H9 (cell line): ENCODE data around the gene BLOC1S5. TPM values are rescaled to one million over a fixed set of nuclear protein-coding genes. Genes with fewer than 3 reads are reported as not detected.

ENCODE experiments used
- DNase-seq: peaks from one replicate; pipeline ENCODE4 v3.0.0-alpha.2; 2017
- H2AFZ ChIP-seq: one replicate; pipeline ENCODE4 v1.6.1; 2013; ENCODE audit warnings: mild to moderate bottlenecking, low read length, control low read depth, moderate library complexity
- H2AK5ac ChIP-seq: 2 replicates; pipeline ENCODE4 v1.6.1; 2013; ENCODE audit warnings: low read length, control low read depth, mixed read lengths; ENCODE audit not compliant: insufficient read length
- H2BK120ac ChIP-seq: one replicate; pipeline ENCODE4 v1.6.1; 2013; ENCODE audit warnings: low read depth, mild to moderate bottlenecking, low read length, control low read depth, inconsistent platforms; ENCODE audit not compliant: poor library complexity, severe bottlenecking
- H2BK12ac ChIP-seq: 2 replicates; pipeline ENCODE4 v1.6.1; 2013; ENCODE audit warnings: low read length, control low read depth, mixed read lengths, low read depth; ENCODE audit not compliant: insufficient read length
- H2BK15ac ChIP-seq: 2 replicates; pipeline ENCODE4 v1.6.1; 2013; ENCODE audit warnings: low read depth, low read length, control low read depth
- H2BK20ac ChIP-seq: one replicate; pipeline ENCODE4 v1.6.1; 2013; ENCODE audit warnings: low read depth, mild to moderate bottlenecking, low read length, control low read depth, inconsistent platforms; ENCODE audit not compliant: poor library complexity, severe bottlenecking
- H2BK5ac ChIP-seq: 2 replicates; pipeline ENCODE4 v1.6.1; 2013; ENCODE audit warnings: low read length, control low read depth, mixed read lengths; ENCODE audit not compliant: insufficient read length
- H3K14ac ChIP-seq: 2 replicates; pipeline ENCODE4 v1.6.1; 2013; ENCODE audit warnings: low read length, control low read depth; ENCODE audit not compliant: insufficient read depth
- H3K18ac ChIP-seq: 2 replicates; pipeline ENCODE4 v1.6.1; 2013; ENCODE audit warnings: low read depth, mild to moderate bottlenecking, mixed read lengths, low read length, control low read depth; ENCODE audit not compliant: insufficient read length
- H3K23ac ChIP-seq: 2 replicates; pipeline ENCODE4 v1.6.1; 2013; ENCODE audit warnings: low read length, control low read depth, mixed read lengths, low read depth; ENCODE audit not compliant: insufficient read length
- H3K23me2 ChIP-seq: 2 replicates; pipeline ENCODE4 v1.6.1; 2013; ENCODE audit warnings: low read depth, mild to moderate bottlenecking, mixed read lengths, low read length, control low read depth; ENCODE audit not compliant: insufficient read length, poor library complexity, severe bottlenecking
- H3K27ac ChIP-seq: 2 replicates; pipeline ENCODE4 v1.5.1; 2013; ENCODE audit warnings: low read length, control low read depth, mixed read lengths, low read depth; ENCODE audit not compliant: insufficient read length
- H3K27me3 ChIP-seq: 2 replicates; pipeline ENCODE4 v1.6.1; 2013; ENCODE audit warnings: low read length, control low read depth, inconsistent platforms; ENCODE audit not compliant: insufficient read depth
- H3K4ac ChIP-seq: 2 replicates; pipeline ENCODE4 v1.6.1; 2013; ENCODE audit warnings: low read depth, mild to moderate bottlenecking, control low read depth, inconsistent platforms, low read length, moderate library complexity
- H3K4me1 ChIP-seq: 2 replicates; pipeline ENCODE4 v1.6.1; 2013; ENCODE audit warnings: low read length, control low read depth, inconsistent platforms; ENCODE audit not compliant: insufficient read depth
- H3K4me2 ChIP-seq: 2 replicates; pipeline ENCODE4 v1.6.1; 2013; ENCODE audit warnings: low read length, control low read depth, mixed read lengths; ENCODE audit not compliant: insufficient read length, insufficient read depth
- H3K56ac ChIP-seq: 2 replicates; pipeline ENCODE4 v1.6.1; 2013; ENCODE audit warnings: low read depth, mild to moderate bottlenecking, mixed read lengths, low read length, control low read depth; ENCODE audit not compliant: insufficient read length
- H3K79me1 ChIP-seq: 2 replicates; pipeline ENCODE4 v1.6.1; 2013; ENCODE audit warnings: low read depth, mild to moderate bottlenecking, moderate library complexity, low read length, control low read depth, inconsistent platforms; ENCODE audit not compliant: insufficient read depth, poor library complexity, severe bottlenecking
- H3K79me2 ChIP-seq: 2 replicates; pipeline ENCODE4 v1.6.1; 2013; ENCODE audit warnings: low read length, control low read depth, inconsistent platforms; ENCODE audit not compliant: insufficient read depth
- H3K9ac ChIP-seq: 2 replicates; pipeline ENCODE4 v1.6.1; 2013; ENCODE audit warnings: low read length, control low read depth, mixed read lengths; ENCODE audit not compliant: insufficient read length; ENCODE audit errors: extremely low read depth
- H3K9me3 ChIP-seq: one replicate; pipeline ENCODE4 v1.6.1; 2013; ENCODE audit warnings: low read depth, low read length, inconsistent platforms; ENCODE audit not compliant: control insufficient read depth
- H3T11ph ChIP-seq: one replicate; pipeline ENCODE4 v1.6.1; 2013; ENCODE audit warnings: mild to moderate bottlenecking, low read length, control low read depth, inconsistent platforms
- H4K20me1 ChIP-seq: one replicate; pipeline ENCODE4 v1.6.1; 2013; ENCODE audit not compliant: control insufficient read depth, insufficient read length, insufficient read depth
- H4K5ac ChIP-seq: 2 replicates; pipeline ENCODE4 v1.6.1; 2013; ENCODE audit warnings: low read depth, mild to moderate bottlenecking, mixed read lengths, low read length, control low read depth; ENCODE audit not compliant: insufficient read length
- H4K8ac ChIP-seq: replicated peaks from 2 replicates; pipeline ENCODE4 v1.6.1; 2013; ENCODE audit warnings: low read length, control low read depth, mixed read lengths, low read depth; ENCODE audit not compliant: insufficient read length
- H4K91ac ChIP-seq: 2 replicates; pipeline ENCODE4 v1.6.1; 2013; ENCODE audit warnings: low read depth, mild to moderate bottlenecking, moderate library complexity, mixed read lengths, low read length, control low read depth; ENCODE audit not compliant: insufficient read length
- H3K27ac Mint-ChIP-seq, 3 experiments: 2 replicates in 2 of 3; 3 replicates in 1 of 3; pipeline ENCODE4 v1.8.0; 2020 to 2021; ENCODE audit warnings: mixed read lengths in 3 of 3, mild to moderate bottlenecking in 1 of 3, moderate library complexity in 1 of 3
- H3K27me3 Mint-ChIP-seq: 2 replicates; pipeline ENCODE4 v1.8.0; 2021; ENCODE audit warnings: low read depth, mild to moderate bottlenecking, moderate library complexity, mixed read lengths
- H3K36me3 Mint-ChIP-seq, 3 experiments: 2 replicates in 2 of 3; 3 replicates in 1 of 3; pipeline ENCODE4 v1.8.0; 2020 to 2021; ENCODE audit warnings: low read depth in 3 of 3, mixed read lengths in 3 of 3; ENCODE audit not compliant: insufficient read depth in 1 of 3
- H3K4me1 Mint-ChIP-seq, 2 experiments: 2 replicates each; pipeline ENCODE4 v1.8.0; 2020; ENCODE audit warnings: mixed read lengths in 2 of 2
- H3K4me3 Mint-ChIP-seq, 2 experiments: 2 replicates in 1 of 2; 3 replicates in 1 of 2; pipeline ENCODE4 v1.8.0; 2020 to 2021; ENCODE audit warnings: mild to moderate bottlenecking in 2 of 2, mixed read lengths in 2 of 2, moderate library complexity in 1 of 2
- H3K9me3 Mint-ChIP-seq, 2 experiments: 2 replicates in 1 of 2; 3 replicates in 1 of 2; pipeline ENCODE4 v1.8.0; 2020; ENCODE audit warnings: mild to moderate bottlenecking in 2 of 2, mixed read lengths in 2 of 2, moderate library complexity in 1 of 2
- WGBS: extraction: QIAGEN DNeasy Blood & Tissue Kit; methylation state at CpG from one replicate; pipeline ENCODE4 v1.1.7; 2013; ENCODE audit warnings: missing lambda C conversion rate, low lambda C conversion rate, mixed read lengths; ENCODE audit not compliant: insufficient read length; ENCODE audit errors: extremely low coverage; 5-methylcytosine and 5-hydroxymethylcytosine counted together
- total RNA-seq: library from RNA; stranded (reverse); gene quantifications from 2 replicates; pipeline ENCODE4 v1.2.1, GENCODE V29; 2021
- TF ChIP-seq, protein P1 (sequence below): fragments of 200-600 bp; sonication (generic); conservative IDR thresholded peaks from 3 replicates; pipeline ENCODE4 v1.8.0; 2021; ENCODE audit warnings: antibody characterized with exemption, mild to moderate bottlenecking

The BLOC1S5 gene
- total RNA-seq, 1 experiment from 2014 or later, result 15.6 TPM

DNA sequence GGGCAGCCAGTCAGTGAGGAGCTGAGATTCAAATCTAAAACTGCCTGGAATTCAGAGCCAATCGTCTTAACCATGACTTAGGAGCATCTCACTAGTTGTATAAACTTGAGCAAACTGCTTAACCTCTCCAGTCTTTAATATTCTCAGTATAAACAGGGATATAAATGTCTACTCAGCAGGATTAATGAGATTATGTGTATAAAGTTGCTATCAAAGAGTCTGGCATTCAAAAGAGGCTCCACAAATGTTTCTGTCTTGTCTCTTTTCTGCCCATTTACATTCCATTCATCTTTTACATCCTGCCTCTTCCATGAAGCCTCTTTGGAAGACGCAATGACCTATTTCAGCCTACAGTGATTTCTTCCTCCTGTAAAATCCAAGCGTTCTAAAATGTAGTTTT is 66.9 kb downstream of the BLOC1S5 start:
- Mint-ChIP-seq H3K27ac (no peak overlapping the region), H3K4me1 (peaks cover 1 to 7% of the 10 kb centered on the region in 2 experiments), H3K4me3 (no peak overlapping the region), H3K36me3 (no peaks in the 10 kb centered on the region), H3K9me3 (no peaks in the 10 kb centered on the region), H3K27me3 (no peaks in the 10 kb centered on the region)
- H2BK15ac ChIP-seq, result no peak overlapping the region
- no peak overlapping the region for H4K8ac ChIP-seq
- no peaks in the 10 kb centered on the region for H3K4me1 ChIP-seq
- H3K79me2 ChIP-seq, result no peaks in the 10 kb centered on the region
- no peak overlapping the region for H4K91ac ChIP-seq
- no peak overlapping the region for H3K56ac ChIP-seq
- no peak overlapping the region for H2BK120ac ChIP-seq
- no peak overlapping the region for H3K14ac ChIP-seq
- no peak overlapping the region for H4K5ac ChIP-seq
- no peak overlapping the region for H2BK12ac ChIP-seq
- H3K4me2 ChIP-seq, result no peak overlapping the region
- no peak overlapping the region for H2BK5ac ChIP-seq
- no peaks in the 10 kb centered on the region for H3K79me1 ChIP-seq
- no peak overlapping the region for H2AFZ ChIP-seq
- no peaks in the 10 kb centered on the region for H3K9me3 ChIP-seq
- no peak overlapping the region for H3T11ph ChIP-seq
- H2AK5ac ChIP-seq, result no peak overlapping the region
- no peak overlapping the region for H3K18ac ChIP-seq
- TF ChIP-seq, protein P1, sequence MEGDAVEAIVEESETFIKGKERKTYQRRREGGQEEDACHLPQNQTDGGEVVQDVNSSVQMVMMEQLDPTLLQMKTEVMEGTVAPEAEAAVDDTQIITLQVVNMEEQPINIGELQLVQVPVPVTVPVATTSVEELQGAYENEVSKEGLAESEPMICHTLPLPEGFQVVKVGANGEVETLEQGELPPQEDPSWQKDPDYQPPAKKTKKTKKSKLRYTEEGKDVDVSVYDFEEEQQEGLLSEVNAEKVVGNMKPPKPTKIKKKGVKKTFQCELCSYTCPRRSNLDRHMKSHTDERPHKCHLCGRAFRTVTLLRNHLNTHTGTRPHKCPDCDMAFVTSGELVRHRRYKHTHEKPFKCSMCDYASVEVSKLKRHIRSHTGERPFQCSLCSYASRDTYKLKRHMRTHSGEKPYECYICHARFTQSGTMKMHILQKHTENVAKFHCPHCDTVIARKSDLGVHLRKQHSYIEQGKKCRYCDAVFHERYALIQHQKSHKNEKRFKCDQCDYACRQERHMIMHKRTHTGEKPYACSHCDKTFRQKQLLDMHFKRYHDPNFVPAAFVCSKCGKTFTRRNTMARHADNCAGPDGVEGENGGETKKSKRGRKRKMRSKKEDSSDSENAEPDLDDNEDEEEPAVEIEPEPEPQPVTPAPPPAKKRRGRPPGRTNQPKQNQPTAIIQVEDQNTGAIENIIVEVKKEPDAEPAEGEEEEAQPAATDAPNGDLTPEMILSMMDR, result no peak
- no peak overlapping the region for H2BK20ac ChIP-seq
- no peaks in the 10 kb centered on the region for H3K27me3 ChIP-seq
- H3K23ac ChIP-seq, result no peak overlapping the region
- no peak overlapping the region for H3K27ac ChIP-seq
- DNase-seq, result no peak
- H3K23me2 ChIP-seq, result no peaks in the 10 kb centered on the region
- H4K20me1 ChIP-seq, result no peaks in the 10 kb centered on the region
- H3K9ac ChIP-seq, result no peak overlapping the region
- no peak overlapping the region for H3K4ac ChIP-seq
- no CpG with 5 or more reads among the region's 3 CpGs for WGBS
